GM12865 (cell line): ENCODE measurements around the gene TOPAZ1.
A peak's percentile ranks its signal among the peaks of the same experiment; 100 is the strongest.

Experiments used
- DNase-seq: peaks from one replicate; pipeline ENCODE4 v3.0.0; 2010; ENCODE audit warnings: low read depth
- H3K4me3 ChIP-seq: 2 replicates; pipeline ENCODE4 v1.5.1; 2011; ENCODE audit warnings: mild to moderate bottlenecking, low read depth, low read length, control low read depth
- CTCF ChIP-seq: IDR thresholded peaks from 2 replicates; pipeline ENCODE4 v1.5.1; 2011; ENCODE audit warnings: low read length, control low read depth, low read depth, inconsistent platforms; ENCODE audit not compliant: insufficient read depth; ENCODE audit errors: missing control alignments

Gene TOPAZ1

GRCh38 chr3:44241706-44242105 lies at the start of gene TOPAZ1:
TOPAZ1 (plus strand) TSS chr3:44241886; CDS start chr3:44242054, 168 bp downstream.
- TF ChIP-seq CTCF, result no peak
- H3K4me3 ChIP-seq, result no peak within 1 kb of the TSS

GRCh38 chr3:44198284-44199269 lies 43.1 kb upstream of the TOPAZ1 start:
- TF ChIP-seq CTCF, result peak; percentile 75
- H3K4me3 ChIP-seq, result no peak overlapping the region
- DNase-seq, result peak; percentile 77

More at GRCh38 chr3:44241706-44242105, at the start of gene TOPAZ1:
- DNase-seq, result no peak

GRCh38 chr3:44206261-44206660 lies 35.4 kb upstream of the TOPAZ1 start:
- no peak for TF ChIP-seq CTCF
- no peak overlapping the region for H3K4me3 ChIP-seq
- no peak for DNase-seq

GRCh38 chr3:44206862-44207652 lies 34.6 kb upstream of the TOPAZ1 start:
- TF ChIP-seq CTCF, result no peak
- no peak for DNase-seq
- H3K4me3 ChIP-seq, result no peak overlapping the region

GRCh38 chr3:44208086-44208485 lies 33.6 kb upstream of the TOPAZ1 start:
- TF ChIP-seq CTCF, result no peak
- no peak for DNase-seq
- no peak overlapping the region for H3K4me3 ChIP-seq

- H3K4me3 ChIP-seq, result no peak overlapping the region
- TF ChIP-seq CTCF, result no peak
- no peak for DNase-seq
Observed at GRCh38 chr3:44208568-44208967, 33.1 kb upstream of the TOPAZ1 start.
